ENCODE data around the gene MUC13.

Gene MUC13

DNA sequence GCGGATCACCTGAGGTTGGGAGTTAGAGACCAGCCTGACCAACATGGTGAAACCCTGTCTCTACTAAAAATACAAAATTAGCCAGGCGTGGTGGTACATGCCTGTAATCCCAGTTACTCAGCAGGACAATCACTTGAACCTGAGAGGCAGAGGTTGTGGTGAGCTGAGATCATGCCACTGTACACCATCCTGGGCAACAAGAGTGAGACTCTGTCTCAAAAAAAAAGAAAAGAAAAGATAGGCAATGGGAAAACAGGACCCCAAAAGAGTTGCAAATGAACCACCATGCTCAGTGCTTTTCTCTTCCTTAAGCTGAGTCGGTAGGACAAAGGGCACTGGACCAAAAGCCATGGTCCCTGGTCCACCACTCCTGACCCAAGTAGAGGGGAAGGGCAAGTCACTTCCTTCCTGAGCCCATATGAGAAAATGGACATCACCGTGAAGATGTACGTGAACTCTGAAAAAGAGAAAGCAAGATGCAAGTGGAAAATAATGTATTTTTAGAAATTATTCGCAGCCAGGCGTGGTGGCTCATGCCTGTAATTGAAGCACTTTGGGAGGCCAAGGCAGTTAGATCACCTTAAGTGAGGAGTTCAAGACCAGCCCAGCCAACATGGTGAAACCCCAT is 50.0 kb downstream of the MUC13 start:
- TF ChIP-seq MAX (IDR thresholded peaks at IDR 0.05) (no peak), RAD21 (IDR thresholded peaks at IDR 0.05; ENCODE audit: low read depth) (no peak), FOXM1 (IDR thresholded peaks at IDR 0.05; ENCODE audit: borderline replicate concordance, low read depth) (no peak), TCF12 (IDR thresholded peaks at IDR 0.05; ENCODE audit: low read depth) (no peak), YY1 (IDR thresholded peaks at IDR 0.05; ENCODE audit: low read depth) (no peak), CEBPB (IDR thresholded peaks at IDR 0.05) (no peak), TEAD4 (IDR thresholded peaks at IDR 0.05) (no peak), ZBTB7A (IDR thresholded peaks at IDR 0.05; ENCODE audit: low read depth) (no peak), CREB1 (IDR thresholded peaks at IDR 0.05; ENCODE audit: low read depth) (no peak), EP300 (IDR thresholded peaks at IDR 0.05; ENCODE audit: borderline replicate concordance) (no peak), NFIC (IDR thresholded peaks at IDR 0.05) (no peak), EGR1 (IDR thresholded peaks at IDR 0.05) (no peak)
- TF ChIP-seq, protein P1, sequence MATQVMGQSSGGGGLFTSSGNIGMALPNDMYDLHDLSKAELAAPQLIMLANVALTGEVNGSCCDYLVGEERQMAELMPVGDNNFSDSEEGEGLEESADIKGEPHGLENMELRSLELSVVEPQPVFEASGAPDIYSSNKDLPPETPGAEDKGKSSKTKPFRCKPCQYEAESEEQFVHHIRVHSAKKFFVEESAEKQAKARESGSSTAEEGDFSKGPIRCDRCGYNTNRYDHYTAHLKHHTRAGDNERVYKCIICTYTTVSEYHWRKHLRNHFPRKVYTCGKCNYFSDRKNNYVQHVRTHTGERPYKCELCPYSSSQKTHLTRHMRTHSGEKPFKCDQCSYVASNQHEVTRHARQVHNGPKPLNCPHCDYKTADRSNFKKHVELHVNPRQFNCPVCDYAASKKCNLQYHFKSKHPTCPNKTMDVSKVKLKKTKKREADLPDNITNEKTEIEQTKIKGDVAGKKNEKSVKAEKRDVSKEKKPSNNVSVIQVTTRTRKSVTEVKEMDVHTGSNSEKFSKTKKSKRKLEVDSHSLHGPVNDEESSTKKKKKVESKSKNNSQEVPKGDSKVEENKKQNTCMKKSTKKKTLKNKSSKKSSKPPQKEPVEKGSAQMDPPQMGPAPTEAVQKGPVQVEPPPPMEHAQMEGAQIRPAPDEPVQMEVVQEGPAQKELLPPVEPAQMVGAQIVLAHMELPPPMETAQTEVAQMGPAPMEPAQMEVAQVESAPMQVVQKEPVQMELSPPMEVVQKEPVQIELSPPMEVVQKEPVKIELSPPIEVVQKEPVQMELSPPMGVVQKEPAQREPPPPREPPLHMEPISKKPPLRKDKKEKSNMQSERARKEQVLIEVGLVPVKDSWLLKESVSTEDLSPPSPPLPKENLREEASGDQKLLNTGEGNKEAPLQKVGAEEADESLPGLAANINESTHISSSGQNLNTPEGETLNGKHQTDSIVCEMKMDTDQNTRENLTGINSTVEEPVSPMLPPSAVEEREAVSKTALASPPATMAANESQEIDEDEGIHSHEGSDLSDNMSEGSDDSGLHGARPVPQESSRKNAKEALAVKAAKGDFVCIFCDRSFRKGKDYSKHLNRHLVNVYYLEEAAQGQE (IDR thresholded peaks at IDR 0.05; ENCODE audit: low read depth), result no peak

- TF ChIP-seq NFIC (IDR thresholded peaks at IDR 0.05), result no peak
- TF ChIP-seq ZBTB7A (IDR thresholded peaks at IDR 0.05; ENCODE audit: low read depth), result no peak
- TF ChIP-seq USF1 (IDR thresholded peaks at IDR 0.05), result no peak
- TF ChIP-seq EP300 (IDR thresholded peaks at IDR 0.05; ENCODE audit: borderline replicate concordance), result no peak
- no peak for TF ChIP-seq CREB1 (IDR thresholded peaks at IDR 0.05; ENCODE audit: low read depth)
- no peak for TF ChIP-seq EGR1 (IDR thresholded peaks at IDR 0.05)
- no peak for TF ChIP-seq CEBPB (IDR thresholded peaks at IDR 0.05)
- no peak for TF ChIP-seq FOXM1 (IDR thresholded peaks at IDR 0.05; ENCODE audit: borderline replicate concordance, low read depth)
- TF ChIP-seq TAF1 (IDR thresholded peaks at IDR 0.05; ENCODE audit: low read depth), result no peak
- TF ChIP-seq, protein P1 (IDR thresholded peaks at IDR 0.05; ENCODE audit: low read depth), result no peak
- TF ChIP-seq TCF12 (IDR thresholded peaks at IDR 0.05; ENCODE audit: low read depth), result no peak
Observed at GRCh38 chr3:124883766-124884473, 50.6 kb downstream of the MUC13 start.

DNA sequence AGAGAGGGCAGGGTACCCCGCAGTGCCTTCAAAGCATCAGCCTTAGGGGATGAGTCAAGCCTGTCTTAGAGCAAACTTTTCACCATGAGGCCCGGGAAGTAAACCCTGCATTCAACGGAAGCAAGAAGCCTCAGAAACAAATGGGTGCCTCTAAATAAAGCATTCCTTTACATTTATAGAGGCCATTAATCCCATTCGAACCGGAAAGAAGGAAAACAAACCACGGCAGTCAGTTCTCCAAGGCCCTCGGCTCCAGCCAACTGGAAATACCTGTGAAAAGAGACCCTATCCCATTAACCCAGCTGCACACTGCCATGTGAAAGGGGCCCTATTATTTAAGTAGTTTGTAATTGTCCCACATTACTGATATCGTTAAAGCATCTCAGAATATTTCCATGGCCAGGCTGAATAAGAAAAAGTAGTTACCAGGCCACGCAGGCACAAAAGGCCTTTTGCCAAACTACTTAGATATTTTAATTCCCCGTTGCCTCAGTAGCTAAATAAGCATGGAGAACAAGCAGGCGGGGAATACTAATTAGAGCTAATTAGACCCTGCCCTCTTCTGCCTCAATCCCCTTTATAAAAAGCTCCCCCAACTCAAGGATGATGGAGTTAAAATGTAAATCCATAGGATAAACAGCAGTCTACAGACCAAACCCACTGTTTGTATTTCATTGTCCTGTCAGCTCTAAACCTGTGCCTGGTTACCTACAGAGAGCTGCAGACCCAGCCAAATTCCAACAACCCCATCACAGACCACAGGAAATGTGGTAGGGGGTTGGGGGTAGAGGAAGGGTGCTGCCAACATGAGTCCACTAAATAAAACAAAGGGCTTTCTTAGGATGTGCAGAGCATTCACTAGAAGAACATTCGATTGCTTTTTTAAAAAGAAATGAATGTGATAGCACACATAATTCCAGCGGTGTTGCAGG is 51.5 kb downstream of the MUC13 start:
- TF ChIP-seq ZBTB7A (IDR thresholded peaks at IDR 0.05; ENCODE audit: low read depth) (no peak), MAX (IDR thresholded peaks at IDR 0.05) (no peak), NFIC (IDR thresholded peaks at IDR 0.05) (no peak), TAF1 (IDR thresholded peaks at IDR 0.05; ENCODE audit: low read depth) (no peak), TCF12 (IDR thresholded peaks at IDR 0.05; ENCODE audit: low read depth) (no peak), EGR1 (IDR thresholded peaks at IDR 0.05) (no peak), CREB1 (IDR thresholded peaks at IDR 0.05; ENCODE audit: low read depth) (no peak)
- TF ChIP-seq, protein P1 (IDR thresholded peaks at IDR 0.05; ENCODE audit: low read depth), result no peak

All from Ishikawa (cell line).